Measurements from ENCODE around the gene SEC22B.
"Not testable (repeated sequence)": the region's sequence is repeated elsewhere in the genome, so short reads cannot be mapped to it uniquely, and the experiment has no call there.

GRCh38 chr1:120179811-120180690 lies 3.7 kb upstream of the SEC22B start:
- TF ChIP-seq CTCF (IDR thresholded peaks at IDR 0.05; ENCODE audit: insufficient read depth, low read length, poor library complexity, severe bottlenecking); EZH2phosphoT487 (conservative IDR thresholded peaks at IDR 0.05; ENCODE audit: low read length): not testable (repeated sequence)
